ENCODE results near the gene PILRA.

The PILRA gene

GRCh38 chr7:100426516-100426915 lies 53.2 kb downstream of the PILRA start:
- no peak for TF ChIP-seq CTCF (IDR thresholded peaks at IDR 0.05; ENCODE audit: borderline replicate concordance, control extremely low read depth, extremely low read depth, insufficient read depth, missing control alignments)
- in situ Hi-C loops (cut with MboI; ENCODE audit: low sequenced_read_pairs, unreplicated experiment), result no loop called here
- no peak for DNase-seq (ENCODE audit: low spot score)

- no peak for TF ChIP-seq CTCF (IDR thresholded peaks at IDR 0.05; ENCODE audit: borderline replicate concordance, control extremely low read depth, extremely low read depth, insufficient read depth, missing control alignments)
- in situ Hi-C loops (cut with MboI; ENCODE audit: low sequenced_read_pairs, unreplicated experiment), result no loop called here
- DNase-seq (ENCODE audit: low spot score), result no peak
Observed at GRCh38 chr7:100427762-100428198, 54.5 kb downstream of the PILRA start.

GRCh38 chr7:100428199-100428966 lies 55.1 kb downstream of the PILRA start, which contains the start of gene ZCWPW1:
TSS of gene ZCWPW1 (minus strand) at chr7:100428703. CDS start at chr7:100420649, 8,054 bp downstream.
- DNase-seq (ENCODE audit: low spot score), result peak; percentile 93
- in situ Hi-C loops (cut with MboI; ENCODE audit: low sequenced_read_pairs, unreplicated experiment), result no loop called here
- TF ChIP-seq CTCF (IDR thresholded peaks at IDR 0.05; ENCODE audit: borderline replicate concordance, control extremely low read depth, extremely low read depth, insufficient read depth, missing control alignments), result no peak

GRCh38 chr7:100428967-100429636 lies 55.8 kb downstream of the PILRA start:
- in situ Hi-C loops (cut with MboI; ENCODE audit: low sequenced_read_pairs, unreplicated experiment), result no loop called here
- peak; percentile 96 for DNase-seq (ENCODE audit: low spot score)
- no peak for TF ChIP-seq CTCF (IDR thresholded peaks at IDR 0.05; ENCODE audit: borderline replicate concordance, control extremely low read depth, extremely low read depth, insufficient read depth, missing control alignments)

GRCh38 chr7:100429637-100430492 lies 56.6 kb downstream of the PILRA start, which contains the start of gene MEPCE:
TSS of gene MEPCE (plus strand) at chr7:100429831. CDS start at chr7:100430019, 188 bp downstream.
- in situ Hi-C loops (cut with MboI; ENCODE audit: low sequenced_read_pairs, unreplicated experiment), result no loop called here
- TF ChIP-seq CTCF (IDR thresholded peaks at IDR 0.05; ENCODE audit: borderline replicate concordance, control extremely low read depth, extremely low read depth, insufficient read depth, missing control alignments), result no peak
- DNase-seq (ENCODE audit: low spot score), result peak; percentile 95
